ENCODE data around the gene PLA2G1B. TPM values are rescaled to one million over a fixed set of nuclear protein-coding genes. Genes with fewer than 3 reads are reported as not detected.

The PLA2G1B gene
- total RNA-seq (2011; cell fraction: chromatin; rRNA removed; ENCODE audit: low replicate concordance): not detected in 2 replicates
- not detected in 2 replicates for total RNA-seq (2011; cell fraction: nucleolus; rRNA removed)
- not detected in 2 replicates for total RNA-seq (2011; cell fraction: nucleoplasm; rRNA removed)
- total RNA-seq (2014; rRNA removed): not detected in 2 replicates
- not detected in 2 replicates for total RNA-seq (2014; rRNA removed; fragmentation: Illumina TruSeq; extraction: Trizol)
- total RNA-seq (2015; rRNA removed; fragmentation: Illumina TruSeq; extraction: Trizol): not detected in 2 replicates
- total RNA-seq (2021): 1.4 and 1.8 TPM in 2 replicates
- not detected in 2 replicates for polyA plus RNA-seq (2011; rRNA removed)
- not detected in 2 replicates for polyA plus RNA-seq (2011; cell fraction: cytosol; rRNA removed)
- polyA plus RNA-seq (2011; cell fraction: nucleus; rRNA removed): not detected in 2 replicates
- not detected in 2 replicates for polyA plus RNA-seq (2012)
- not detected in 2 replicates for polyA plus RNA-seq (2014; fragmentation: Illumina TruSeq; extraction: Trizol)
- not detected for polyA plus RNA-seq (2014; fragmentation: Nextera tagmentation; extraction: Ambion mirVana)
- not detected in 2 replicates for polyA plus RNA-seq (2014; rRNA removed)
- not detected in 2 replicates for polyA minus RNA-seq (2011; rRNA and poly(A)+ RNA removed)
- polyA minus RNA-seq (2011; cell fraction: cytosol; rRNA and poly(A)+ RNA removed): not detected in 2 replicates
- not detected in 2 replicates for polyA minus RNA-seq (2011; cell fraction: nucleus; rRNA and poly(A)+ RNA removed)
- Bru-seq, nascent RNA: not detected
- BruChase-seq, experiment 1, labeled RNA remaining after a 2-hour chase: not detected
- not detected for BruChase-seq, experiment 2, labeled RNA remaining after a 6-hour chase
- long read RNA-seq, experiment 1: 0 reads
- long read RNA-seq, experiment 2: 0 reads
- long read RNA-seq, experiment 3: 0 reads

- Histone ChIP-seq H3K36me3 (ENCODE audit: control insufficient read depth, insufficient read depth, low read length) (no peaks in the 10 kb centered on the region), H3K9me3 (replicated peaks; ENCODE audit: control insufficient read depth, insufficient read depth, low read depth, low read length) (no peaks in the 10 kb centered on the region), H3K27me3 (ENCODE audit: control insufficient read depth in 2 of 2, insufficient read depth in 2 of 2, low read length in 2 of 2) (peaks cover 19 to 20% of the 10 kb centered on the region in 2 experiments; a peak in 3 of 5 replicates), H3K9me1 (ENCODE audit: control insufficient read depth, insufficient read depth, low read length) (no peaks in the 10 kb centered on the region), H3K9ac (ENCODE audit: insufficient read depth in 1 of 2, low read depth in 2 of 2, low read length in 2 of 2) (no peak within 1 kb of the TSS; a peak in 1 of 4 replicates), H4K20me1 (replicated peaks; ENCODE audit: control insufficient read depth, insufficient read depth, low read length) (peaks cover 5% of the 10 kb centered on the region; the same call in 1 of the 2 replicates), H3K4me2 (ENCODE audit: insufficient read depth, low read length) (no peak within 1 kb of the TSS), H3K4me3 (no peak within 1 kb of the TSS), H3K4me1 (replicated peaks in 1 of 2; ENCODE audit: control insufficient read depth in 2 of 2, insufficient read depth in 2 of 2, low read length in 2 of 2) (peaks cover 0 to 5% of the 10 kb centered on the region in 2 experiments; a peak in 3 of 5 replicates), H3K79me2 (ENCODE audit: control insufficient read depth, insufficient read depth, low read length) (no peaks in the 10 kb centered on the region), H3K27ac (ENCODE audit: extremely low read depth, low read depth, low read length) (no peak within 1 kb of the TSS), H2AFZ (ENCODE audit: low read depth, low read length) (no peak within 1 kb of the TSS)
- no peak for ATAC-seq
- 3% methylated on average over 5 of the region's 5 CpGs for WGBS (ENCODE audit: insufficient coverage, low coverage, missing lambda C conversion rate)
- CTCF ChIA-PET (ENCODE audit: low intra/inter-chr PET ratio): no interaction called here
- intact Hi-C loops (cut with micrococcal nuclease): loop anchor here (5.0 to 10.0 kb wide), 2 partner anchors 255 to 317 kb away; partner anchors contain the start of genes CABP1 and POP5
- BruUV-seq (replicated peaks): no TSS peak
- TF ChIP-seq OTX1 (CRISPR knock-in tag; IDR thresholded peaks at IDR 0.05) (no peak), CEBPG (CRISPR knock-in tag; IDR thresholded peaks at IDR 0.05) (no peak), CEBPG (tag; conservative IDR thresholded peaks at IDR 0.05 in 1 of 2, IDR thresholded peaks at IDR 0.05 in 1 of 2) (no peak), MTA2 (IDR thresholded peaks at IDR 0.05; ENCODE audit: low read depth) (no peak), ARID2 (IDR thresholded peaks at IDR 0.05) (no peak), ZBED1 (IDR thresholded peaks at IDR 0.05) (no peak), CLOCK (CRISPR knock-in tag; IDR thresholded peaks at IDR 0.05; ENCODE audit: borderline replicate concordance) (no peak), SIN3B (IDR thresholded peaks at IDR 0.05; ENCODE audit: low read depth) (no peak), BCL6 (CRISPR knock-in tag; IDR thresholded peaks at IDR 0.05) (no peak), SRF (CRISPR knock-in tag; IDR thresholded peaks at IDR 0.05) (no peak), MXI1 (IDR thresholded peaks at IDR 0.05; ENCODE audit: low read depth, low read length) (no peak)
- in situ Hi-C loops (cut with MboI): loop anchor here (10.0 to 25.0 kb wide), 2 partner anchors 107 to 335 kb away; partner anchors contain the start of gene COX6A1
- no peak for FAIRE-seq
- no peak for DNase-seq (ENCODE audit: extremely low read depth in 1 of 4, low spot score in 3 of 4)
- POLR2A ChIA-PET: interaction anchor here (0.7 to 2.0 kb wide), 5 partner anchors 35 to 424 kb away, joined by 3 to 11 read pairs (median 4); partner anchors contain the start of genes POP5, RNU4-1 and RNU4-2
Measured at GRCh38 chr12:120327593-120327992, at the start of gene PLA2G1B. Gene PLA2G1B (minus strand): TSS chr12:120327779. CDS start chr12:120327753, 26 bp downstream.

All from K562 (cell line).